NCI-H1105 (cell line): ENCODE measurements around the gene NALCN.
A peak's percentile ranks its signal among the peaks of the same experiment; 100 is the strongest.

Source experiments
- DNase-seq: peaks from one replicate; lab custom pipeline; 2025; lab: John Stamatoyannopoulos, UW

NALCN gene

DNA sequence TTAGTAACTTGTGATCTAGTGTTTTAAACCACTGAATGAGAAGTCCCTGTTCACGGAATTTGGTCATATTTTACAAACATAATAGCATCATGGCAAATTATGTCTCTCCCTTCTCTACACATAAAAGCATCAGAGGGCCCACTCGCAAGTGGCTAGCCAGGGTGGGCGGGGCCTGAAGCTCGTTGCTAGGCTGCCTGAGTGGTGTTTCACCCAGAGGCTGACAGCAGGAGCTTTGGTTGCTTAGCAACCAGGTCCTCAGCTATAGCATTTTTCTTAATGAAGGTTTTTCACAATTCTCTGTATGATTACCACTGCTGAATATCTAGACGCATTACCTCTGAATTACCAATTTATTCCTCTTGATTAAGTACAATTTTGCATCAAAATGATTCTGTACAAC, 126.5 kb downstream of the NALCN start:
- peak; percentile 83 for DNase-seq

DNA sequence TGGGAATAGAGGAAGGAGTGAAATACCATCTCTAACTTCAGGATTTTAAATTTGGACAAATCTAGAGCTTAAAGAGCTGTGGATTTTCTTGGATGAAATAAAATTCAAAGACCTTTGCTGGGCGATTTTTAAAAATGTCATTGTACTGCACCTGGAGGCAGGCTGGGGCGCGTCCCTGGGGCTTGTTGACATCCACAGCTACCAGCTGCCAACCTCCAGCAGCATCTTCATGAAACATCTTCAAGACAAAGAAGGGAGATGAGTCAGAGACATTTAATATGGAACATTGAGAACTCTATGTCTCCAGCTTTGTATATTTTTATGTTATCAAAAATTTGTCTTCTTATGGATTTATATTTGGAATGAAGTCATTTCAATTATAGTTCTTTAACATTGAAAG, 132.5 kb downstream of the NALCN start:
- peak; percentile 57 for DNase-seq

DNA sequence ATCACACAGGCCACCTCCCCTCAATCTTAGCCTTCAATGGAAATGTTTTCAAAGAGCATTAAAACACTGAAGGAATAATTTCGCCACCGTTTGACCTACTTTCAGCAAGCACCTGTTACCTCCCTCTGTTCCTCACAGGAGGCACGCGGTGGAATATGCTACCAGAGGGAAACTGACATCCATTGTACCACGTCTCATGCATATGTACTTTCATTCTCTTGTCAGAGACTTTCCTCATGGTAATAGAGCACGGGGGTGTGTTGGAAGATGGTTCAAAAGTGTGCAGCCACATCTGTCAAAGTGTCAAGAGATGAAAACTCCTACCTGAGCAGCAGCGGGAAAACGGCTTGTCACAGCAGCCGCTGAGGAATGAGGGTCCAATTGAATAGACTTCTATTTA, 143.4 kb downstream of the NALCN start:
- no peak for DNase-seq

DNA sequence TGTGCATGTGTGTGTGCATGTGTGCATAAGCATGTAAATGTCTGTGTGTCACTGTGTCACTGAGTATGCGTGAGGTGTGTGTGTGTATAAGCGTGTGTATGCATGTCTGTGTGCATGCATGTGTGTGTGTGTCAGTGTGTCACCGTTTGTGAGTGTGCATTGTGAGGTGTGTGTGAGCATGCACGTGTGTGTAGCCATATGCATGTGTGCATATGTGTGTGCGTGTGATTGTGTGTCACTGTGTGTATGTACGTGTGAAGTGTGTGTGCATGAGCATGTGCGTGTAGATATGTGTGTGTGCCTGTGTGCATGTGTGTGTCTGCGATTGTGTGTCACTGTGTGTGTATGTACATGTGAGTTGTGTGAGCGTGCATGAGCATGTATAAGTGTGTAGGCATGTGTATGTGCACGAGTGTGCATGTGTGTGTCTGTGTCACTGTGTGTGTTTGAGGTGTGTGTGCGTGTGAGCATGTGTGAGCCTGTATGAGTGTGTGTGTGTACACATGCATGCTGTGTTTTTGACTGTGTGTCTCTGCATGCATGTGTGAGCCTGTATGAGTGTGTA, 144.5 kb downstream of the NALCN start:
- DNase-seq, result no peak

DNA sequence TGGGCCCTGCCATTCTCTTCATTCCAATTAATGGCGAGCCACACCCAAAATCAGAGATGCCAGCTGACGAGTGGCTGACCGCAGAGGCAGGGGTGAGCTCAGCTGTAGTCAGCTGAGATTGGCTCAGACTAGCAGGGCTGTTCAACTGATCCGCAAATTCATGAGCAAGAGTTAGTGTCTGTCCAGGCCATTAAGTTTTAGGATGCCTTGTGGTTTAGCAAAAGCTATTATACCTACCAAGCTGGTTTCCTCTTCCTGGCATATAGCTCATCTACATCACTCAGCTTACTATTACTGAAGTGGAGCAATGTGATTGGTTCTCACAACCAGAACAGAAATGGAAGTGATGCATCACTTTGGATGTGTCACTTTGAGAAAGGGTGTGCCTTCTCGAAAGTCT, 148.7 kb downstream of the NALCN start:
- no peak for DNase-seq

DNA sequence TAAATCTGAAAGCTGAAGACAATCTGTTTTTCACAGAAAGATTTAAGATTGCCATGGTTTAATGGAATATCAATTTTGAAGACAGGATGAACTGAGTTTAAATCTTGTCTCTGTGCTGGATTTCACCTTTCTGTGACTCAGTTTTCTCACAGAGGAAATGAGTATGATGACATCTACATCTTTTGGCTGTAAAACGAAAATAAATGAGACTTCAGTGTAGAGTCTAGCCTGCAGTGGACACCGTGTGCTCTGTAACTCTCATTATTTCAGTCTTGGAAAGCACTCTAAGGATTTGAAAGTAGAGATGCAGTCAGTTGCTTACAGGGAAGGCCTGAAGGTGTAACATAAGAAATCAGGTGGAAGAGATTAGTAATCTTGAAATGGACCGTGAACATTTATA, 150.4 kb downstream of the NALCN start:
- no peak for DNase-seq

DNA sequence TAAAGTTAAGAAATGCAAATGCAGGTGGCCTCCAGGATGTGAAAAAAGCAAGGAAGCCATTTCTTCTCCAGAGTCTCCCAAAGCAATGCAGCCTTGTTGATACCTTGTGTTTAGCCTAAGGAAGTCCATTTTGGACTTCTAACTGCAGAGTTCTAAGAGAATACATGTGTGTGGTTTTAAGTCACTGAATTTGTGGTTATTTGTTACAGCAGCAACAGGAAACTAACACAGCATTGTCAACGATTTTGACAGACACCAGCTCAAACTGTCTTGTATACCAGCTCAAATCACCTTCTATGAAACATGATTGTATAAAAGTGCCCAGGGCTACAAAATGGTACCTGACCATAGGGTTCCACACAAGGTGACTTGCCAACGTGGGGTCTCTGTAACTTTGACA, 151.4 kb downstream of the NALCN start:
- DNase-seq, result no peak

DNA sequence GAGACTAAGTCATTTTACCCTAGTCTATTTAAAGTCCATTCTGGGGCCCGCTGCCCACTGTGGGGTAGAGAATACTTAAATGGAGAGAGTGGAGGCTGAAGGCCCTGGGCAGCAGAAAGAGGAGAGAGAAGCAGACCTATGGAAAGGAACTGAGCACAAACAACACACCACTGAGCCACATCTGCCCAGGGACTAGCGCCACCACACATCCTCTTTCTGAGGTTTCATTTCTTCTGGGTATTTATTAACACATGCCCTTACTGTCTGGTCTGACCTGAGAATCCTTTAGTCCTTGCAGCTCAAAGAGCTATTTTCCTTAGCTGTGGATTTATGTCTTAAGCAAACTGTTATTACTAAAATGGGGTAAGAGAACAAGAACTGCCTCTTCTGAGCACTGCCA, 154.0 kb downstream of the NALCN start:
- no peak for DNase-seq

DNA sequence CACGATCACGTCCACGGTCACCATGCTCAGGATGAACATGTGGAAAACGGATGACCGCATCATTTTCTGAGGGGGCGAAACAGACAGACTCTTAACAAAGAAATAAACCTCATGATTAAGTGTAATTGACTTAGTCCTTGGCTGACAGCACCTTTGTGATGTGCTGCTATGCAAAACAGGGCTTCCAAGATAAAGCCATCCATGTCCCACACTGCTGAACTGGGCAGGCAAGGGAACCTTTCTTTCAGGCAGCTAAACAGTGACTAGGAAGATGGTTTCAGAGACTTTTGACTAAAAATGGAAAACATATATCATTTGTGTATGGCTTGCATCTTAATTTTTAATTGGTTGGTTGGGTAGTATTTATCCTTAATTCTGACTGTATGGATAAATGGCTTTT, 157.8 kb downstream of the NALCN start:
- no peak for DNase-seq

DNA sequence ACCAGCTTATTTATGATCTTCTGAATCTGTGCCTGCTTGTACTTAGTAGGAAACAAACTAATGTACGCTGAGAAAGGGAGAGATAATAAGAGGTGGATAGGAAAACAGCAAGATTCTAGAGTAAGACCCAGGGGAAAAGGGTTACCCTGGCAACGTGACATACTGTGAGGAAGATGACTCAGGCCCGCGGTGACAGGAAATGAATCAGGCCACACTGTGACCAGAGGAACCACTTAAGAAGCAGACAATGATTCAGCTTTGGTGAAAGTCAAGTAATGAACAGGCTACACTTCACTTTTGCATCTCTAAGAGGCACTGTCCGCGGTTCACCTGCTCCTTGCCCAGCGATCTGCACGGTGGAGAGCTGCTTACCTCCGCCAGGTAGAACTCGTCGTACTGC, 158.2 kb downstream of the NALCN start:
- DNase-seq, result no peak

DNA sequence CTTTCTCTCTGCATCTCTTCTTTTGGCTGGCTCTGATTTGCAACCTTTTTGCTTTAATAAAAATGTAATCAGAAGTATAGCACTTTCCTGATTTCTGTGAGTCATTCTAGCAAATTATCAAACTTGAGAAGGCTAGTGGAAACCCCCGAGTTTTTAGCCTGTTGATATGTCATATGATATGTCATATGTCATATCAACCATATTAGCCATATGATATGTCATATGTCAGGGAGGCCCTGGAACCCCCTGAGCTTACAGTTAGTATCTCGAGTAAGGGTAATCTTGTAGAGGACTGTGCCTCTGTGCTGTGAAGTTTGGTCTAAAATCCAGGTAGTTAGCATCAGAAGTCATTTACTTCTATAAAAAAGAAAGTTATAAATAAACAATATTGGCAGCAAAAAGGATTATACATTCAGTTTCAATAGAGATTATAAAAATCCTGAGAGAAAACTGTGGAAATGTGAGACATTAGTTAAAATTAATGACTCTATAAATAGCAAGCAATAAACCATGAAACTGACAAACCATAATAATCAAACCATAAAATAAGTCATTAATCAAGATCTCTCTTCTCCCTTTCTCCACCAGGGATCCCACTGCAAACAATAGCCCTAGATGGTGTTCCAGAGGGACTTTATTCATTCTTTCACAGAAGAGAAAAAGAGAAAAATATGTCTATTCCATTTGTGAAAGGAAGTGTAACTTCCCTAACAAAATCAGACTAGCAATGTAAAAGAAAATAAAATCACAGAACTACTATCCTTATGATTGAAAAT, 167.4 kb downstream of the NALCN start:
- DNase-seq, result no peak

DNA sequence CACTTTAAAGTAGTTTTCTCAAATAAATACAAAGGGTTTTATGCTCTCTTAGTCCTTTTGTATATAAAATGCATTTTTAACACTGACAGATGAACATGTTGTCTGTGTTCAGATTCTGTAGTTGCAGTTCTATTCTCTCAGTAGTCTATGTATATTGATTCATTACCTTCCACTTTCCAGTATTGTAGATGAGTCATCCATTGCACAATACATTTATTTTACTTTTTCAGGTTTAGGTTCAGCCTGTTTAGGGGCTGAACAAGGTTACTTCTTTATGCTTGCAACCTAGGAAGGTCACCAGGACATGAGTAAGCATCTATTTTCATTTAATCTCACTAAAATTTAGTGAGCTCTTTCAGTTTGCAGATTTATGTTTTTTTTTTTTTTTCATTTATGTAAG, 173.6 kb downstream of the NALCN start:
- no peak for DNase-seq

DNA sequence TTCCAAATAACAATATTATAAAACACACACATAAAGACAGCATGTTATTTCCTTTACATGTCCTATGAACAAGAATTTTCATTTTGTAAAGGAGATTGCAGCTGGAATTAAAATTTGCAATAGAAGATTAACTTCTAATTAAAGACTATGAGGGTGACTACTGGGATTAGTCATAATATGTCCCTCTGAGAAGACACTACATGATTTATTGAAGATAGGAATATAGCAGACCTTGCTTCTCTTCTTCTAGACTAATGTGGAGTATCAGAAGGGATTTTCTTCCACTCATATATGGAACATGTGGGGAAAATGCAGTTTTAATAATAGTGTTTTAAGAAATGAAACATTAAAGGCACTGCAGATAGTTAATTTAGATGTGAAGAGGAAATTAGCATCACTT, 177.8 kb downstream of the NALCN start:
- no peak for DNase-seq

DNA sequence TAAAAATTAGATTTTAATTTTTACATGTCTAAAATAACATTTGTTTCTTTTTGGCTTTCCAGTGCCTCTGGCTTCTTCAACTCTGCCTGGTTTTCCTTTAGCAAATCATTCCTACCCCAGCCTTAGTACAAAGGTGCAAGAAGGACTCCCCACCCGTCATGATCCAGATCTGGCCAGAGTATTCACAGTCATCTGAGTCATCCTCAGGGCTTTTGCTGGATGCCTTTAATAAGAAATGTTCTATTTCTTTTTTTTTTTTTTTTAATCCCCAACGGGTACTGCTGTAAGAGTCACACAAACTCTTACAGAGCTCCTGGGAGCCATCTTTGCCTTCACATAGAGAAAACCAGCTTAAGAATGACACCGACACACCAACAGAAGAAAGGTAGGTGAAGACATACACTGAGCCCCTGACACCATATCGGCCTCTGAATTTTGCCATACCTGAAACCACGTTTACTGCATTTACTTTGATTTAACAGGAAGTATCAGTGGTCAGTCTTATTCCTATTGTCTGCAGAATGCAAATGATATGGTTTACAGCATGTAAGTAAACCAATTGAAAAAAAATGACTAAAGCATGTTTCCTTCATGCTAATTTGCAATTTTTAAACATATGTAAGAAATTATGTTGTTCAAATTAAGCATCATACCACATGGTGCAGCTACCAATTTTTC, 184.4 kb downstream of the NALCN start:
- no peak for DNase-seq

DNA sequence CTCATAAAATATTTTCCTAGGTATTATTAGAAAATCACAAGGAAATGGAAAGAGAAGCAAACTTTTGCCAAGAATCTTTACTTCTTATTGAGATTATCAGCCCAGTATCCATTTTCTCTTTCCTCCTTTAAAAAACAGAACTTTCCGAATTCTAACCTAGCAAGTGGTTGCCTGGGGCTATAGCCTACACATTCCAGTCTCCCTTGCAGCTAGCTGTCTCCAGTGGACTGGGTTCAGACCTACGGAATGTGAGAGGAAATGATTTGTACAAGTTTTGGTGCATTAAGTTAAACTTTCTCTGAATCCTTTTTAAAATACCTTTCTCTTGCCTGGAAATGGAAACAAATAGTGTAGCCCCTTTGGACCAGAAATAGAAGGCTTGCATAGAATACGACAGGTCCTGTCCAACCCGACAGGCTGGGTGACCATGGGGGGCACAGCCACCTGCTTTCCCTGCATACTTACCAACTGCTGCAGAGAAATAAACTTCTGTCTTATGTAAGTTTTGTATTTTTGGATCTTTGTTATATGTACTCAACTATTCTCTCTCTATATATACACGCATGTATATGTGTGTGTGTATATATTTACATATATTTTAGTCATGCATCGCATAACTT, 185.9 kb downstream of the NALCN start:
- no peak for DNase-seq

DNA sequence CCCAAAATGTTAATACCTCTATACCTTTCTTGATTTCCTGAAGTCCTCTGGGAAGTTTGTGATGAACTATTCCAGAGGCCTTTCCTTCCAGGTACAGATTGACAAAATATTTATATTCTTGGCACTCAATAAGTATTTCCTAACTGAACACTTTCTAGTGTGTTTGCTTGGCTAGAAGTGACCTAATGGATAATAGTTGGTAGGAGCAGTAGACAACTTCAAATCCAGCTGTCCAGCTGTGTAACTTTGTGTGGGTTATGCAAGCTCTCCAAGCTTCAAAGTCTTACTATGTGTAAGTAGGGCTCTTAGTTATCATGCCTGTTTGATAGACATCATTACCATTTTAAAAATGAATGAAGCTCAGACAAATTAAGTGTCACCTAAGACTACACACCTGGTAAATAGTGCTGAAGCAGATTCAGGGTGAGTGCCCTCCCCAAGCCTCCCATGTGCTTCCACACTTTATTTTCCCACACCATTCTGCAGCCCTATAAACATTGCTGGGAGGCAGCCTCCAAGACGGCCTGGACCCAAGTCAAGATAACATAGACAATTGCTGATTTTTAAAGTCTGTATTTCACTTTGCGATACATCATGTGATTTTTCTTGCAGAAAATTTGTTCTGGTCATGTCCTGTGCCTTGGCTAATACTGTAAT, 196.6 kb downstream of the NALCN start:
- no peak for DNase-seq

DNA sequence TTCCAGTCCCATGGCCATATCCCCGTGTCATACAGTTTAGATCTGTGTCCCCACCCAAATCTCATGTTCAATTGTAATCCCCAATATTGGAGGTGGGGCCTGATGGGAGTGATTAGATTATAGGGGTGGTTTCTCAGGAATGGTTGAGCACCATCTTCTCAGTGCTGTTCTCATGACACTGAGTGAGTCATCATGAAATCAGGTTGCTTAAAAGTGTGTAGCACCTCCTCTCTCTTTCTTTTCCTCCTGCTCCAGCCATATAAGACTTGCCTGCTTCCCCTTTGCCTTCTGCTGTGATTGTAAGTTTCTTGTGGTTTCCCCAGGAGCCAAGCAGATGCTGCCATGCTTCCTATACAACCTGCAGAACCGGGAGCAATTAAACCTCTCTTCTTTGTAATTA, 197.8 kb downstream of the NALCN start:
- DNase-seq, result no peak

DNA sequence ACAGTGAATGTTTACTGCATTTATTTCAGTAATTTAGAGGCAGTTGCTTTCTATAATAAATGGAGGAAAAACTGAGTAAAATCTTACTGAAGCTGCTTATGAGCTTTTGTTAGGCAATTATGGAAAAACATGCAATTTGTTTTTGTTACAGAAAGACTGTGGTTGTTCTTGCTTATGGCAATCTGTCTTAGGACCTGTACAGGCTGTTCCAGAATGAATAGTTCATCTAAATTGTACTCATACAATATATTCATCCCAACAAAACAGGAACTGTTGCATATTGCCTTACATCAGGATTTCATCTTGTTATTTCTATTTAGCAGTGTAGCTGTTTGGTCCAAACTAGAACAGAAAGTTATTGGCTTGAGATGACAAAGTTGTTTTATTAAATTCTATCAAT, 199.2 kb downstream of the NALCN start:
- DNase-seq, result no peak

DNA sequence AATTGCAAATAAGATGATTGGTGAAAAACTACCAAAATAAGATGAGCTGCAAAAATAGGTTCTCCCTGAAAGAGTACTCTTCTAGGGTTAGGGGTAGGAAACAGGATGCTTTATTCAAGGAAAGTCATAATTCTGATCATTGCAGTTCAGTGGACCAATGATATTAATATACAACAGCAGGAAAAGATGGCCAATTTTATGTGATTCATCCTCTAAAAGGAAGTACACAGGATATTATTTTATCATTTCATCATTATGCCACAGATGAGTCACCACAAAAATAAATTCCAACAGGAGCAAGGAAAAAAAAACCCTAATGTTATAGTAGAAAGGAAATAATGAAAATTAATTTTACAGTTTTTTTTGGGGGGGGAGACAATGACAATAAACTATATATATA, 205.0 kb downstream of the NALCN start:
- DNase-seq, result no peak

DNA sequence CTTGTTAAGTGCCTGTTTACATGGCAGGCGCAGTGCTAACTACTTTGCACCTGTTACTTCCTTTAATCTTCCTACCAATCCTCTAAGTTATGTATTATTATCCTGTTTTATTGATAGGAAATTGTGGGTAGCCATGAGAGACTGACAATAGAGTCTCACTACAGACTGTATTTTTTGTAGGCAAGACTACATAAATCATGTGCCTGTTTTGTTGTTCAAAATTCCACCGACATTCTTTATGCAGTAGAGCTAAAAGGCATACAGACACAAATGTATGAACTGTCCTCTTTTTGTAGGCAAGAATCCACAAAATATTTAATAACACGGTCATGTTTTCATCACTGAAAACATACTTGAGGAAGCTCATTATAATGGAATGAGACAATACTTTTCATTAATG, 205.5 kb downstream of the NALCN start:
- DNase-seq, result no peak

DNA sequence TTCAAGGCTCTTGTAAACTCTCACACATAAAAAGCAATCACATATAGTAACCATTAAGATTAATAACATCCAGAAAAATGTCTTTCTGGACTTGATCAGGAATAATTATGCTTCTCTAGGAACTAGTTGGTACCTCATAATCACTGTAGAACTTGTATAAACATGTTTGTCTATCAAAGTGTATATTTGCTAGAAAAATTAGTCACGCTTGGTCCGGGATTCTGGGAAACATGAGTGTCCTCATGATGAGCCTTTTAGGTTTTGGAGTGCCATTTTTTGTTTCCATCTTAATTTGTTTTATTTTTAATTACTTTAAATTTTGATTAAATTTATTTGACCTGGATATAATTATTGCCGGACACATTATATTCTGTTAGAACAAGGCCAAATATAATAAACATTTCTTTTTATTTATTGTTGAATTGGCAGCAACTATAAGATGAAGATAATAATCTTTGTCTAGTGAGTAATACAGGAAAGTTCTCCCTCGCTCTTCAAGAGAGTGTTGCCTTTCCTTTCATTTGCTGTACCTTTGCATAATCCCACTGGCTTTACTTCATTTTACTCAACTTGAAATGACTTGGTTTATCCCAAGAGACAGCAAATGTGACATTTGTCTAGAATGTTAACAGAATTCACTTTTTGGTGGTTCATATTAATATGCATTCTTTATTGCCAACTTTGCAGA, 207.0 kb downstream of the NALCN start:
- DNase-seq, result no peak

DNA sequence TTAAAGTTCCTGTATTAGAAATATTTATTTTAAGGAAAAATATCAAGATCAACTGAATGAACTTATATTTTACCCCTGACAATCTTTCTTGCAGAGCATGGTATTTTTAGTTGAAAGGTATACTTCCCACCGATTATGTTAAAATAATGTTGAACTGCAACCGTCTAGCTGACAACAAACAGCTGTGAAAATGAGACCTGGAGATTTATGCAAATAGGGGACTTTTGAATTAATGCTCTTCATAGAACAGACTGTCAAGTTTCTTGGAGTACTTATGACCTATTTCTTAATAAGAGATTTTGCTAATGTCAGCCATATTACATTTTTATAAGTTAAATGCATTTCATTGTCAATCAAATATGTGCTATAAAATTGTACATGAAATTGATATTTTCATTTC, 210.9 kb downstream of the NALCN start:
- DNase-seq, result no peak
